Activated CD4-positive, alpha-beta T cell treated with anti-CD3 and anti-CD28 coated beads, Interleukin-10, Interleukin-2, amounts not matched to agents 100 ng/mL and 50 ng/mL, durations not matched to agents 16 hours and 8 hours (primary cell): ENCODE measurements around the gene MARCHF2.
"Not testable (repeated sequence)": the region's sequence is repeated elsewhere in the genome, so short reads cannot be mapped to it uniquely, and the experiment has no call there.

Experiments used
- DNase-seq: peaks from one replicate; pipeline ENCODE4 v3.0.0-alpha.2; 2020

The MARCHF2 gene

GRCh38 chr19:8412783-8413628 lies at the start of gene MARCHF2:
MARCHF2 (plus strand) TSS chr19:8413305; CDS start chr19:8421841, 8,536 bp downstream.
- DNase-seq = peak; percentile 98

- peak; percentile 57 for DNase-seq
These were observed 49.0 kb upstream of the MARCHF2 start, which contains the start of gene ANGPTL4 for GRCh38 chr19:8363803-8364771. ANGPTL4 (plus strand) TSS chr19:8364155; CDS start chr19:8364322, 167 bp downstream.

GRCh38 chr19:8366121-8366581 lies 47.0 kb upstream of the MARCHF2 start:
- DNase-seq = no peak

GRCh38 chr19:8366961-8367326 lies 46.2 kb upstream of the MARCHF2 start:
- DNase-seq = no peak

GRCh38 chr19:8367327-8368001 lies 45.6 kb upstream of the MARCHF2 start:
- DNase-seq = no peak

GRCh38 chr19:8370176-8371010 lies 42.7 kb upstream of the MARCHF2 start:
- DNase-seq = no peak

GRCh38 chr19:8371011-8371804 lies 41.9 kb upstream of the MARCHF2 start:
- DNase-seq = no peak

- no peak for DNase-seq
These were observed 39.0 kb upstream of the MARCHF2 start for GRCh38 chr19:8373867-8374813.

- not testable (repeated sequence) for DNase-seq
These were observed 37.3 kb upstream of the MARCHF2 start for GRCh38 chr19:8375766-8376165.

GRCh38 chr19:8376373-8376974 lies 36.6 kb upstream of the MARCHF2 start:
- DNase-seq = not testable (repeated sequence)

- no peak for DNase-seq
These were observed 35.5 kb upstream of the MARCHF2 start for GRCh38 chr19:8377598-8377997.

- DNase-seq = not testable (repeated sequence)
These were observed 33.8 kb upstream of the MARCHF2 start for GRCh38 chr19:8379156-8379891.

- not testable (repeated sequence) for DNase-seq
These were observed 28.5 kb upstream of the MARCHF2 start for GRCh38 chr19:8384569-8384968.

- DNase-seq = not testable (repeated sequence)
These were observed 28.0 kb upstream of the MARCHF2 start for GRCh38 chr19:8385103-8385502.

- not testable (repeated sequence) for DNase-seq
These were observed 27.5 kb upstream of the MARCHF2 start for GRCh38 chr19:8385566-8385965.

GRCh38 chr19:8386419-8386818 lies 26.7 kb upstream of the MARCHF2 start:
- DNase-seq = not testable (repeated sequence)

GRCh38 chr19:8386990-8387389 lies 26.1 kb upstream of the MARCHF2 start:
- no peak for DNase-seq
